Measurements from ENCODE around the gene METAP1. TPM values are rescaled to one million over a fixed set of nuclear protein-coding genes. Genes with fewer than 3 reads are reported as not detected.
"Not testable (repeated sequence)": the region's sequence is repeated elsewhere in the genome, so short reads cannot be mapped to it uniquely, and the experiment has no call there.

The METAP1 gene
- total RNA-seq, 1 donor, result 62.6 TPM

DNA sequence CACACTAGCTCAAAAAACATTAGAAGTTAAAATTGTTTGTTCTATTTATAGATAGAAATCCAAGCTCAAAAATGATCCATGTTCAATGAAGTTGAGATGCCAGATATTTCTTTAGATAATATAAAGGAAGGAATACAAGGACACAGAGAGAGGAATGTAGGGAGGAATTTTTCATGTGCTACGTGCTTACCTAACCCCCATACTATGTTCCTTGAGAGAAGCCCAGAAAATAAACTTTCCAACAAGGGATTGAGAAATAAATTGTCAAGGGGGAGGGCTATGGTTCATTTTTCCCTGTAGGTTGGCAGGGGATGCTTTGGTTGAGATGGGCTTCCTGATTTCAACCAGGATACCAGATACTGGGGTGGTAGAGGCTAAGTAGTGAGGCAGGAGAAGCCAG is 108.6 kb downstream of the METAP1 start:
- H3K4me3 ChIP-seq (ENCODE audit: low read depth, low read length), result no peak overlapping the region
- no peak for DNase-seq (ENCODE audit: low read depth)
- TF ChIP-seq, protein P1, sequence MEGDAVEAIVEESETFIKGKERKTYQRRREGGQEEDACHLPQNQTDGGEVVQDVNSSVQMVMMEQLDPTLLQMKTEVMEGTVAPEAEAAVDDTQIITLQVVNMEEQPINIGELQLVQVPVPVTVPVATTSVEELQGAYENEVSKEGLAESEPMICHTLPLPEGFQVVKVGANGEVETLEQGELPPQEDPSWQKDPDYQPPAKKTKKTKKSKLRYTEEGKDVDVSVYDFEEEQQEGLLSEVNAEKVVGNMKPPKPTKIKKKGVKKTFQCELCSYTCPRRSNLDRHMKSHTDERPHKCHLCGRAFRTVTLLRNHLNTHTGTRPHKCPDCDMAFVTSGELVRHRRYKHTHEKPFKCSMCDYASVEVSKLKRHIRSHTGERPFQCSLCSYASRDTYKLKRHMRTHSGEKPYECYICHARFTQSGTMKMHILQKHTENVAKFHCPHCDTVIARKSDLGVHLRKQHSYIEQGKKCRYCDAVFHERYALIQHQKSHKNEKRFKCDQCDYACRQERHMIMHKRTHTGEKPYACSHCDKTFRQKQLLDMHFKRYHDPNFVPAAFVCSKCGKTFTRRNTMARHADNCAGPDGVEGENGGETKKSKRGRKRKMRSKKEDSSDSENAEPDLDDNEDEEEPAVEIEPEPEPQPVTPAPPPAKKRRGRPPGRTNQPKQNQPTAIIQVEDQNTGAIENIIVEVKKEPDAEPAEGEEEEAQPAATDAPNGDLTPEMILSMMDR (IDR thresholded peaks at IDR 0.05; ENCODE audit: insufficient read depth, low read depth, low read length), result no peak

- H3K4me3 ChIP-seq (ENCODE audit: low read depth, low read length); DNase-seq (ENCODE audit: low read depth): not testable (repeated sequence)
Measured at GRCh38 chr4:99109286-99109685, 113.8 kb downstream of the METAP1 start.

Small RNAs within 50 kb of the gene (small RNA-seq; reads per million reads assigned to genes)
- 0.28 reads per million for gene MIR3684
- not detected for gene RNU7-149P

Other genes starting within 250 kb of the METAP1 start
- gene EIF4E, start 66.6 kb upstream of the METAP1 start, total RNA-seq, result 163 and 241 TPM in 2 replicates
- gene ADH5, start 93.1 kb downstream of the METAP1 start, total RNA-seq, result 247 and 252 TPM in 2 replicates
- not detected in 2 replicates for gene ADH4, start 148.6 kb downstream of the METAP1 start, total RNA-seq
- under 0.01 TPM in 1 of 2 replicates, not detected in the other for gene ADH6, start 223.5 kb downstream of the METAP1 start, total RNA-seq

Data from fibroblast of villous mesenchyme (primary cell).